Choroid plexus epithelial cell (primary cell): ENCODE results near the gene CAVIN3.

Source experiments
- DNase-seq: peaks from one replicate; pipeline ENCODE4 v3.0.0-alpha.2; 2010; ENCODE audit warnings: low read depth
- H3K4me3 ChIP-seq: 2 replicates; pipeline ENCODE4 v1.5.1; 2011; ENCODE audit warnings: low read depth, mild to moderate bottlenecking, control low read depth, low read length, moderate library complexity
- CTCF ChIP-seq: conservative IDR thresholded peaks from 2 replicates; pipeline ENCODE4 v1.5.1; 2011; ENCODE audit warnings: low read depth, mild to moderate bottlenecking, control low read depth, inconsistent platforms, low read length, moderate library complexity

The CAVIN3 gene

DNA sequence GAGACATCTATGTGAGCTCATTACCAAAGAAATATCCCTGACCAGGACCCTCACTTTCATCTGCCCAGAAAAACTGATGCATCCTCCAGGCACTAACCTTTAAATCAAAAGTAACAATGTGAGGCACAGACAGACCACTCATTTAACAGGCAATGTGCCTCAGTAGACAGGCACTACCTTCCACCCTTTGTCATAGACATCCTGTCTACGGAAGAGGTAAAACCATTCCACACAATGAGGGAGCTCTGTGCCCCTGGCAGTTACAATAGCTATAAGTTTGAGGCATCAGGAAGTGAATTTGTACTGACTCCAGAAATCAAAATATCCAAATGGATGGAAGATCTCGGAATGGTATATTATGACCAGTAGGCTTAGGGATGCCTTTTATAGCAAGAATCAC lies 6.7 kb upstream of the CAVIN3 start:
- DNase-seq = no peak
- no peak for TF ChIP-seq CTCF
- H3K4me3 ChIP-seq = no peak overlapping the region

- no peak overlapping the region for H3K4me3 ChIP-seq
- no peak for TF ChIP-seq CTCF
- DNase-seq = no peak
Observed at GRCh38 chr11:6326303-6326702, 6.0 kb upstream of the CAVIN3 start.

DNA sequence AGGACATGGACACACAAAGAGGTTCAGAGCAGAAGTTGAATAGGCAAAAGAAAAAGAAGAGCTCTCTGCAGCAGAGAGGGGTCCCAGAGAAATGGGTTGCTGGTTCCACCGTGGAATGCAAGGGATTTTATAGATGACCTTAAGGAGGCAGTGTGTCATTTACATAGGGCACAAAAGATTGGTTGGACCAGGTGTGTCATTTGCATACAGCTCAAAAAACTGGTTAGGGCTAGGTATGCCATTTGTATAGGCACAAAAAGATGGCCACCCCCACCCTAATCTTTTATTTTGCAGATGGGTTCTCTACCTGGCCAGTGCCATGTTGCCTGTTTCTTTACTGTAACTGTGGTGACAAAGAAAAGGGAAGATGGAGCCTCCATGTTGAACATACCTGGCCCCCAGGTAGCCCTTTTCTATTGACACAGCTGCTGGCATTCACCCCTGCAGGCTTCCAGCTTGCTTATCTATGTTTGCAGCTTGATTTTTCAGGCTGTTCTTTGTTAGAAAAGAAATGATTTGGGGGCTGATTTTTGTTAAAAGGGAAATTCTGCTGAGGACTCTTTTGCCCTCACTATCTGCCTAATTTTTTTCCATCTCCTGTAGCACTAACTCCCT lies 3.1 kb upstream of the CAVIN3 start:
- TF ChIP-seq CTCF = no peak
- DNase-seq = no peak
- H3K4me3 ChIP-seq = no peak overlapping the region

DNA sequence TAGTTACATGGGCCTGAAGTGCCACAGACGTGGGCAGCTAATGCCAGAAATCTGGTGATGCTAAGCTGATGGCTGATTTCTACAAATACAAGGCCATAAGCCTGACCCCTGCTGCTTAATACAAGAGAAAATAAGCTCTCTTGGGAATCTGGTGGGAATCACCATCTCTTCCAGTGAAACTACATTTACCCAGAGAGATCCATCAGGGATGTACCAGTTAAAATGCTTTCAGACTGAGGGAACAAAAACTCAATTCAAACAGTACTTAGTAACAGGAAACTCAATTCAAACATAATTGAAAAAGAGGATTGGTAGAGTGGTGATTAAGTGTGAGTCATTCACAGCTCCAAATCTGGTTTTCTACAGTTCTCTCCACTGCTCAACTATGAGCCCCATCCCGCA lies 1.7 kb upstream of the CAVIN3 start:
- no peak for TF ChIP-seq CTCF
- DNase-seq = peak; percentile 38
- no peak overlapping the region for H3K4me3 ChIP-seq

GRCh38 chr11:6321356-6321755 lies 1.1 kb upstream of the CAVIN3 start:
- H3K4me3 ChIP-seq = no peak overlapping the region
- no peak for DNase-seq
- TF ChIP-seq CTCF = no peak

GRCh38 chr11:6319704-6320410 lies 444 bp downstream of the CAVIN3 start:
- H3K4me3 ChIP-seq = peak overlapping the region; percentile 73
- TF ChIP-seq CTCF = no peak
- DNase-seq = peak; percentile 94
